ENCODE measurements around the gene HM13.
"Not testable (repeated sequence)": the region's sequence is repeated elsewhere in the genome, so short reads cannot be mapped to it uniquely, and the experiment has no call there.

Gene HM13

GRCh38 chr20:31576751-31577150 is 62.5 kb downstream of the HM13 start:
- Histone ChIP-seq H3K4me3 (ENCODE audit: low read depth, low read length) (no peak overlapping the region), H3K79me2 (ENCODE audit: control insufficient read depth, insufficient read depth, low read length, unreplicated experiment) (peaks cover 6% of the 10 kb centered on the region), H2AFZ (ENCODE audit: low read length, unreplicated experiment) (no peak overlapping the region), H3K36me3 (ENCODE audit: insufficient read depth, low read length) (no peaks in the 10 kb centered on the region), H3K4me1 (ENCODE audit: control insufficient read depth, insufficient read depth, low read length, unreplicated experiment) (peaks cover 18% of the 10 kb centered on the region), H3K27me3 (ENCODE audit: insufficient read depth, low read length) (no peaks in the 10 kb centered on the region), H3K27ac (ENCODE audit: low read depth, low read length) (no peak overlapping the region)

GRCh38 chr20:31577194-31577593 is 63.0 kb downstream of the HM13 start:
- H3K27ac ChIP-seq (ENCODE audit: low read depth, low read length): no peak overlapping the region
- H3K36me3 ChIP-seq (ENCODE audit: insufficient read depth, low read length): no peaks in the 10 kb centered on the region
- no peak overlapping the region for H3K4me3 ChIP-seq (ENCODE audit: low read depth, low read length)
- no peaks in the 10 kb centered on the region for H3K27me3 ChIP-seq (ENCODE audit: insufficient read depth, low read length)
- no peak overlapping the region for H2AFZ ChIP-seq (ENCODE audit: low read length, unreplicated experiment)
- H3K79me2 ChIP-seq (ENCODE audit: control insufficient read depth, insufficient read depth, low read length, unreplicated experiment): peaks cover 6% of the 10 kb centered on the region
- H3K4me1 ChIP-seq (ENCODE audit: control insufficient read depth, insufficient read depth, low read length, unreplicated experiment): peaks cover 14% of the 10 kb centered on the region

DNA sequence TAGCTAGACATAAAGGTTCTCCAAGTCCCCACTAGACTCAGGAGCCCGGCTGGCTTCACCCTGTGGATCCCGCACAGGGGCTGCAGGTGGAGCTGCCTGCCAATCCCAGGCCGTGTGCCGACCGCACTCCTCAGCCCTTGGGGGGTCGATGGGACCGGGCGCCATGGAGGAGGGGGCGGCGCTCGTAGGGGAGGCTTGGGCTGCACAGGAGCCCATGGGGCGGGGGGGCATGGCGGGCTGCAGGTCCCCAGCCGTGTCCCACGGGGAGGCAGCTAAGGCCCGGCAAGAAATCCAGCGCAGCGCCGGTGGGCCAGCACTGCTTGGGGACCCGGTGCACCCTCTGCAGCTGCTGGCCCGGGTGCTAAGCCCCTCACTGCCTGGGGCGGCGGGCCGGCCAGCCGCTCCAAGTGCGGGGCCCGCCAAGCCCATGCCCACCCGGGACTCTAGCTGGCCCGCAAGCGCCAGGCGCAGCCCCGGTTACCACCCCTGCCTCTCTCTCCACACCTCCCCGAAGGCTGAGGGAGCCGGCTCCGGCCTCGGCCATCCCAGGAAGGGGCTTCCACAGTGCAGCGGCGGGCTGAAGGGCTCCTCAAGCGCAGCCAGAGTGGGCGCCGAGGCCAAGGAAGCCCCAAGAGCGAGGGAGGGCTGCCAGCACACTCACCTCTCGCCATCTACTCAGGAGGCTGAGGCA is 64.4 kb downstream of the HM13 start:
- no peak overlapping the region for H3K27ac ChIP-seq (ENCODE audit: low read depth, low read length)
- peaks cover 4% of the 10 kb centered on the region for H3K79me2 ChIP-seq (ENCODE audit: control insufficient read depth, insufficient read depth, low read length, unreplicated experiment)
- H2AFZ ChIP-seq (ENCODE audit: low read length, unreplicated experiment): no peak overlapping the region
- H3K36me3 ChIP-seq (ENCODE audit: insufficient read depth, low read length): no peaks in the 10 kb centered on the region
- H3K4me1 ChIP-seq (ENCODE audit: control insufficient read depth, insufficient read depth, low read length, unreplicated experiment): peaks cover 7% of the 10 kb centered on the region
- no peaks in the 10 kb centered on the region for H3K27me3 ChIP-seq (ENCODE audit: insufficient read depth, low read length)
- no peak overlapping the region for H3K4me3 ChIP-seq (ENCODE audit: low read depth, low read length)

DNA sequence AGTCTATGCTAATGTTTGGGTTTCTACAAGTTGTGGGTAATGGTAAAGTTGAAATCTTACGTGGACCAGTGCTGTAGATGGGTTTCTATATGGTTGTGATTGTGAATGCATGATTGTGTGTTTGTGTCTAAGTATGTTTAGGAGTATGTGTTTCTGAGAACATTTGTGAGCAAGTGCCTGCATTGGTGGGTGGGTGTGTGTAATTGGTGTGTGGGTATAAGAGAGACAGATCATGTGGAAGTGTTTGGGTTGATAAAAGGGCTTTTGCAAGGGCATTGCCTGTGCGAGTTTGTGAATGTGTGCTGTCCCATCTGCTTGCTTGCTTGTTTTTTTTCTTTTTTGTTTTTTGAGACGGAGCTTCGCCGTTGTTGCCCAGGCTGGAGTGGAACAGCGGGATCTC is 65.0 kb downstream of the HM13 start:
- Histone ChIP-seq H3K79me2 (ENCODE audit: control insufficient read depth, insufficient read depth, low read length, unreplicated experiment) (no peaks in the 10 kb centered on the region), H2AFZ (ENCODE audit: low read length, unreplicated experiment) (no peak overlapping the region), H3K4me3 (ENCODE audit: low read depth, low read length) (no peak overlapping the region), H3K36me3 (ENCODE audit: insufficient read depth, low read length) (no peaks in the 10 kb centered on the region), H3K4me1 (ENCODE audit: control insufficient read depth, insufficient read depth, low read length, unreplicated experiment) (peaks cover under 1% of the 10 kb centered on the region), H3K27me3 (ENCODE audit: insufficient read depth, low read length) (no peaks in the 10 kb centered on the region), H3K27ac (ENCODE audit: low read depth, low read length) (no peak overlapping the region)

DNA sequence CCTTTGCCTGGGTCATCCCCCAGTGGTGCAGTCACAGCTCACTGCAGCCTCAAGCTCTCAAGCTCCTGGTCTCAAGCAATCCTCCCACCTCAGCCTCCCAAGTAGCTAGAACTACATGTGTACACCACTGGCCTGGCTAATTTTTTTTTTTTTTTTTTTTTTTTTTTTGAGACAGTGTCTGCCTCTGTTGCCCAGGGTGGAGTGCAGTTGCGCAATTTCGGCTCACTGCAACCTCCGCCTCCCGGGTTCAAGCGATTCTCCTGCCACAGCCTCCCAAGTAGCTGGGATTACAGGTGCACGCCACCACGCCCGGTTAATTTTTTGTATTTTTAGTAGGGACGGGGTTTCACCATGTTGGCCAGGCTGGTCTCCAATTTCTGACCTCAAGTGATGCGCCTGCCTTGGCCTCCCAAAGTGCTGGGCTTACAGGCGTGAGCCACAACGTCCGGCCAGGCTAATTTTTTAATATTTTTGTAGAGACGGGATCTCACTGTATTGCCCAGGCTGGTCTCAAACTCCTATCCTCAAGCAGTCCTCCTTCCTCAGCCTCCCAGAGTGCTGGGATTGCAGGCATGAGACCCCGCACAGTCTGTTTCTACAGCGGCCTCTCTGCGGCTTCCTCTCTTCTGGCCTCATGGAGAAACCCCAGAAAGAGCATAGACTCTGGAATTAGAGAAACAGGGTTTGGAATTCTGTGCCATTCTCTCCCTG is 65.9 kb downstream of the HM13 start:
- H3K36me3 ChIP-seq (ENCODE audit: insufficient read depth, low read length); H3K4me1 ChIP-seq (ENCODE audit: control insufficient read depth, insufficient read depth, low read length, unreplicated experiment); H3K4me3 ChIP-seq (ENCODE audit: low read depth, low read length); H2AFZ ChIP-seq (ENCODE audit: low read length, unreplicated experiment); H3K27ac ChIP-seq (ENCODE audit: low read depth, low read length); H3K79me2 ChIP-seq (ENCODE audit: control insufficient read depth, insufficient read depth, low read length, unreplicated experiment); H3K27me3 ChIP-seq (ENCODE audit: insufficient read depth, low read length): not testable (repeated sequence)

DNA sequence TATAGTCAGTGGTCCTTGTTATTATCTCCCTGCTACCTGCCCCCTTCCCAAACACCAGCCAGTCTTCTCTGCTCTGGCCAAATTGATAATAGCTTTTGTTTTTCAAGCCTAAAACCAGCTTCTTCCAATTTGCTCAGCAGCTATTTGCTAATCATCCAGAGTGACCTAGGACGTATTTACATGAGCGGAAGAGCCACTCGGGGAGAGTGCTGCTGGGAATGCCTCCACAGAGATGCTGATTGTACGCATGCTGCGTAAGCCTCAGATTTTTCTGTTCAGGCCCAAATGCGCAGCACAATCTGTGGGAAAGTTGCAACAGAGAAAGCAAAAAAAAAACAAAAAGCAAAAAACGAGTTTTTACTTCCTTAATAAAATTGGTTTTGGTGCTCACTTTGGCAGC is 66.5 kb downstream of the HM13 start:
- no peaks in the 10 kb centered on the region for H3K36me3 ChIP-seq (ENCODE audit: insufficient read depth, low read length)
- H2AFZ ChIP-seq (ENCODE audit: low read length, unreplicated experiment): no peak overlapping the region
- no peaks in the 10 kb centered on the region for H3K79me2 ChIP-seq (ENCODE audit: control insufficient read depth, insufficient read depth, low read length, unreplicated experiment)
- H3K27ac ChIP-seq (ENCODE audit: low read depth, low read length): no peak overlapping the region
- H3K4me3 ChIP-seq (ENCODE audit: low read depth, low read length): no peak overlapping the region
- no peaks in the 10 kb centered on the region for H3K4me1 ChIP-seq (ENCODE audit: control insufficient read depth, insufficient read depth, low read length, unreplicated experiment)
- no peaks in the 10 kb centered on the region for H3K27me3 ChIP-seq (ENCODE audit: insufficient read depth, low read length)

- Histone ChIP-seq H3K36me3 (ENCODE audit: insufficient read depth, low read length) (no peaks in the 10 kb centered on the region), H3K27ac (ENCODE audit: low read depth, low read length) (no peak overlapping the region), H2AFZ (ENCODE audit: low read length, unreplicated experiment) (no peak overlapping the region), H3K79me2 (ENCODE audit: control insufficient read depth, insufficient read depth, low read length, unreplicated experiment) (no peaks in the 10 kb centered on the region), H3K27me3 (ENCODE audit: insufficient read depth, low read length) (no peaks in the 10 kb centered on the region), H3K4me3 (ENCODE audit: low read depth, low read length) (no peak overlapping the region), H3K4me1 (ENCODE audit: control insufficient read depth, insufficient read depth, low read length, unreplicated experiment) (no peaks in the 10 kb centered on the region)
These were observed 67.1 kb downstream of the HM13 start for GRCh38 chr20:31581391-31581790.

GRCh38 chr20:31587545-31588389 is 73.5 kb downstream of the HM13 start:
- H3K27me3 ChIP-seq (ENCODE audit: insufficient read depth, low read length): no peaks in the 10 kb centered on the region
- peak overlapping the region; percentile 75 for H2AFZ ChIP-seq (ENCODE audit: low read length, unreplicated experiment)
- peaks cover 23% of the 10 kb centered on the region for H3K4me1 ChIP-seq (ENCODE audit: control insufficient read depth, insufficient read depth, low read length, unreplicated experiment)
- no peaks in the 10 kb centered on the region for H3K36me3 ChIP-seq (ENCODE audit: insufficient read depth, low read length)
- H3K27ac ChIP-seq (ENCODE audit: low read depth, low read length): peak overlapping the region; percentile 33; the same call in 1 of the 2 replicates
- H3K79me2 ChIP-seq (ENCODE audit: control insufficient read depth, insufficient read depth, low read length, unreplicated experiment): no peaks in the 10 kb centered on the region
- peak overlapping the region; percentile 82 for H3K4me3 ChIP-seq (ENCODE audit: low read depth, low read length)

DNA sequence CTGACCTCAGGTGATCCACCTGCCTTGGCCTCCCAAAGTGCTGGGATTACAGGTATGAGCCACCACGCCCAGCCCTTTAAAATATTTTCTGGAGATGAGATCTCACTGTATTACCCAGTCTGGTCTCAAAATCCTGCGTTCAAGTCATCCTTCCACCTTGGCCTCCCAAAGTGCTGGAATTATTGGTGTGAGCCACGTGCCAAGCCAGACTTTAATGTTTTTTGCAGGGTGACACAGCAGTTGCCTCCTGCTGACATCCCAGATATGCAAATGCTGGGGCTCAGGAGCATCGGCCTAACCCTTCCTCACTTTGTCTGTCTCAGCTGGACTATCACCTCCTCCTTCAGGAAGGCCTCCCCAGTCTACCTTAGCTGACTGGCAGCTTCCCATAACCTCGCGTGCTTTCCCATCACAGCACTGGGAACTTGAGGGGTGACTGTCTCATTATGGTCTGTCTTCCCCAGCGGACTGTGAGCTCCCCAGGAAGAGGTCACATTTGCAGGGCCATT is 76.5 kb downstream of the HM13 start:
- peaks cover 4% of the 10 kb centered on the region for H3K79me2 ChIP-seq (ENCODE audit: control insufficient read depth, insufficient read depth, low read length, unreplicated experiment)
- H3K36me3 ChIP-seq (ENCODE audit: insufficient read depth, low read length): no peaks in the 10 kb centered on the region
- peaks cover 45% of the 10 kb centered on the region for H3K4me1 ChIP-seq (ENCODE audit: control insufficient read depth, insufficient read depth, low read length, unreplicated experiment)
- peak overlapping the region; percentile 57 for H3K27ac ChIP-seq (ENCODE audit: low read depth, low read length)
- no peak overlapping the region for H2AFZ ChIP-seq (ENCODE audit: low read length, unreplicated experiment)
- no peaks in the 10 kb centered on the region for H3K27me3 ChIP-seq (ENCODE audit: insufficient read depth, low read length)
- H3K4me3 ChIP-seq (ENCODE audit: low read depth, low read length): no peak overlapping the region

GRCh38 chr20:31593221-31594001 is 79.2 kb downstream of the HM13 start:
- no peak overlapping the region for H2AFZ ChIP-seq (ENCODE audit: low read length, unreplicated experiment)
- H3K4me3 ChIP-seq (ENCODE audit: low read depth, low read length): peak overlapping the region; percentile 40
- peak overlapping the region; percentile 83 for H3K27ac ChIP-seq (ENCODE audit: low read depth, low read length)
- H3K36me3 ChIP-seq (ENCODE audit: insufficient read depth, low read length): no peaks in the 10 kb centered on the region
- peaks cover 9% of the 10 kb centered on the region for H3K79me2 ChIP-seq (ENCODE audit: control insufficient read depth, insufficient read depth, low read length, unreplicated experiment)
- peaks cover 41% of the 10 kb centered on the region for H3K4me1 ChIP-seq (ENCODE audit: control insufficient read depth, insufficient read depth, low read length, unreplicated experiment)
- no peaks in the 10 kb centered on the region for H3K27me3 ChIP-seq (ENCODE audit: insufficient read depth, low read length)
